ENCODE data around the gene ZDHHC14.

ZDHHC14 gene

GRCh38 chr6:157571269-157571668 lies 190.3 kb downstream of the ZDHHC14 start:
- no peak for DNase-seq (ENCODE audit: low read depth in 1 of 2, low spot score in 1 of 2)
- Histone ChIP-seq H3K27ac (replicated peaks) (no peak overlapping the region), H3K27me3 (ENCODE audit: insufficient read depth, poor library complexity, severe bottlenecking) (no peaks in the 10 kb centered on the region), H3K4me3 (replicated peaks; ENCODE audit: insufficient read depth, low read length) (no peak overlapping the region)
- TF ChIP-seq, protein P1, sequence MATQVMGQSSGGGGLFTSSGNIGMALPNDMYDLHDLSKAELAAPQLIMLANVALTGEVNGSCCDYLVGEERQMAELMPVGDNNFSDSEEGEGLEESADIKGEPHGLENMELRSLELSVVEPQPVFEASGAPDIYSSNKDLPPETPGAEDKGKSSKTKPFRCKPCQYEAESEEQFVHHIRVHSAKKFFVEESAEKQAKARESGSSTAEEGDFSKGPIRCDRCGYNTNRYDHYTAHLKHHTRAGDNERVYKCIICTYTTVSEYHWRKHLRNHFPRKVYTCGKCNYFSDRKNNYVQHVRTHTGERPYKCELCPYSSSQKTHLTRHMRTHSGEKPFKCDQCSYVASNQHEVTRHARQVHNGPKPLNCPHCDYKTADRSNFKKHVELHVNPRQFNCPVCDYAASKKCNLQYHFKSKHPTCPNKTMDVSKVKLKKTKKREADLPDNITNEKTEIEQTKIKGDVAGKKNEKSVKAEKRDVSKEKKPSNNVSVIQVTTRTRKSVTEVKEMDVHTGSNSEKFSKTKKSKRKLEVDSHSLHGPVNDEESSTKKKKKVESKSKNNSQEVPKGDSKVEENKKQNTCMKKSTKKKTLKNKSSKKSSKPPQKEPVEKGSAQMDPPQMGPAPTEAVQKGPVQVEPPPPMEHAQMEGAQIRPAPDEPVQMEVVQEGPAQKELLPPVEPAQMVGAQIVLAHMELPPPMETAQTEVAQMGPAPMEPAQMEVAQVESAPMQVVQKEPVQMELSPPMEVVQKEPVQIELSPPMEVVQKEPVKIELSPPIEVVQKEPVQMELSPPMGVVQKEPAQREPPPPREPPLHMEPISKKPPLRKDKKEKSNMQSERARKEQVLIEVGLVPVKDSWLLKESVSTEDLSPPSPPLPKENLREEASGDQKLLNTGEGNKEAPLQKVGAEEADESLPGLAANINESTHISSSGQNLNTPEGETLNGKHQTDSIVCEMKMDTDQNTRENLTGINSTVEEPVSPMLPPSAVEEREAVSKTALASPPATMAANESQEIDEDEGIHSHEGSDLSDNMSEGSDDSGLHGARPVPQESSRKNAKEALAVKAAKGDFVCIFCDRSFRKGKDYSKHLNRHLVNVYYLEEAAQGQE (IDR thresholded peaks at IDR 0.05; ENCODE audit: insufficient replicate concordance, low read depth) = no peak
- TF ChIP-seq POLR2AphosphoS5 (IDR thresholded peaks at IDR 0.05; ENCODE audit: low read depth) = no peak
- TF ChIP-seq, protein P2, sequence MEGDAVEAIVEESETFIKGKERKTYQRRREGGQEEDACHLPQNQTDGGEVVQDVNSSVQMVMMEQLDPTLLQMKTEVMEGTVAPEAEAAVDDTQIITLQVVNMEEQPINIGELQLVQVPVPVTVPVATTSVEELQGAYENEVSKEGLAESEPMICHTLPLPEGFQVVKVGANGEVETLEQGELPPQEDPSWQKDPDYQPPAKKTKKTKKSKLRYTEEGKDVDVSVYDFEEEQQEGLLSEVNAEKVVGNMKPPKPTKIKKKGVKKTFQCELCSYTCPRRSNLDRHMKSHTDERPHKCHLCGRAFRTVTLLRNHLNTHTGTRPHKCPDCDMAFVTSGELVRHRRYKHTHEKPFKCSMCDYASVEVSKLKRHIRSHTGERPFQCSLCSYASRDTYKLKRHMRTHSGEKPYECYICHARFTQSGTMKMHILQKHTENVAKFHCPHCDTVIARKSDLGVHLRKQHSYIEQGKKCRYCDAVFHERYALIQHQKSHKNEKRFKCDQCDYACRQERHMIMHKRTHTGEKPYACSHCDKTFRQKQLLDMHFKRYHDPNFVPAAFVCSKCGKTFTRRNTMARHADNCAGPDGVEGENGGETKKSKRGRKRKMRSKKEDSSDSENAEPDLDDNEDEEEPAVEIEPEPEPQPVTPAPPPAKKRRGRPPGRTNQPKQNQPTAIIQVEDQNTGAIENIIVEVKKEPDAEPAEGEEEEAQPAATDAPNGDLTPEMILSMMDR (IDR thresholded peaks at IDR 0.05; ENCODE audit: insufficient read depth, low read length) = no peak

GRCh38 chr6:157571950-157572349 lies 191.0 kb downstream of the ZDHHC14 start:
- Histone ChIP-seq H3K27ac (replicated peaks) (no peak overlapping the region), H3K4me3 (replicated peaks; ENCODE audit: insufficient read depth, low read length) (no peak overlapping the region), H3K27me3 (ENCODE audit: insufficient read depth, poor library complexity, severe bottlenecking) (no peaks in the 10 kb centered on the region)
- DNase-seq (ENCODE audit: low read depth in 1 of 2, low spot score in 1 of 2) = no peak
- TF ChIP-seq, protein P1 (IDR thresholded peaks at IDR 0.05; ENCODE audit: insufficient replicate concordance, low read depth) = no peak
- TF ChIP-seq, protein P2 (IDR thresholded peaks at IDR 0.05; ENCODE audit: insufficient read depth, low read length) = no peak
- TF ChIP-seq POLR2AphosphoS5 (IDR thresholded peaks at IDR 0.05; ENCODE audit: low read depth) = no peak
- no peak for TF ChIP-seq SPI1 (IDR thresholded peaks at IDR 0.05; ENCODE audit: borderline replicate concordance, low read depth)
- no peak for TF ChIP-seq GABPA (IDR thresholded peaks at IDR 0.05; ENCODE audit: low read depth)

DNA sequence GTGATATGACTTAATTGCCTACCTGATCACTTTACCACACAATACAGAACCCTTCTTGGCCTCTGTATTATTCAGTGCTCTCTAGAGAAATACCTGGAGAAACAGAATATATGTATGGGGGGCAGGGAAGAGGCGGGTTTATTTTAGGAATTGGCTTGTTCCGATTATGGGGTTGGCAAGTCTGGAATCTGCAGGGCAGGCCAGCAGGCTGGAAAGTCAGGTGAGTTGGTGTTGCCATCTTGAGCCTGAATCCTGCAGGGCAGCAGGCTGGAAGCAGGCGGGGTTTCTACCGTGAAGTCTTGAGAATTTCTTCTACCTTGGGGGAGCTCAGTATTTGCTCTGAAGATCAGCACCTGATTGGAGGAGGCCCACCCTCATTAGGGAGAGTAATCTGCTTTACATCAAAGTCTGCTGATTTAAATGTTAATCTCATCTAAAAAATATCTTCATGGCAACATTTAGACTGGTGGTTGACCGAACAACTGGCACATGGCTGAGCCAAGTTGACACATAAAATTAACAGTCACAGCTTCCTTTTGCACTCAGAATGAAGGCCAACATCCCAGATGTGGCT lies 193.9 kb downstream of the ZDHHC14 start:
- no peak overlapping the region for H3K27ac ChIP-seq (replicated peaks)
- H3K4me3 ChIP-seq (replicated peaks; ENCODE audit: insufficient read depth, low read length) = no peak overlapping the region
- no peaks in the 10 kb centered on the region for H3K27me3 ChIP-seq (ENCODE audit: insufficient read depth, poor library complexity, severe bottlenecking)
- TF ChIP-seq, protein P2 (IDR thresholded peaks at IDR 0.05; ENCODE audit: insufficient read depth, low read length) = no peak
- TF ChIP-seq SPI1 (IDR thresholded peaks at IDR 0.05; ENCODE audit: borderline replicate concordance, low read depth) = no peak
- TF ChIP-seq, protein P1 (IDR thresholded peaks at IDR 0.05; ENCODE audit: insufficient replicate concordance, low read depth) = no peak
- no peak for TF ChIP-seq GABPA (IDR thresholded peaks at IDR 0.05; ENCODE audit: low read depth)
- TF ChIP-seq POLR2AphosphoS5 (IDR thresholded peaks at IDR 0.05; ENCODE audit: low read depth) = no peak
- no peak for DNase-seq (ENCODE audit: low read depth in 1 of 2, low spot score in 1 of 2)
